HG02840 (cell line): ENCODE data around the gene EXT2.

Source experiments
- ATAC-seq: cut with Tn5 transposase; IDR thresholded peaks from one replicate; pipeline ENCODE4 v1.9.1; 2021; ENCODE audit warnings: mild to moderate bottlenecking, moderate library complexity, moderate number of reproducible peaks; ENCODE audit not compliant: unreplicated experiment, low FRiP score

EXT2 gene

DNA sequence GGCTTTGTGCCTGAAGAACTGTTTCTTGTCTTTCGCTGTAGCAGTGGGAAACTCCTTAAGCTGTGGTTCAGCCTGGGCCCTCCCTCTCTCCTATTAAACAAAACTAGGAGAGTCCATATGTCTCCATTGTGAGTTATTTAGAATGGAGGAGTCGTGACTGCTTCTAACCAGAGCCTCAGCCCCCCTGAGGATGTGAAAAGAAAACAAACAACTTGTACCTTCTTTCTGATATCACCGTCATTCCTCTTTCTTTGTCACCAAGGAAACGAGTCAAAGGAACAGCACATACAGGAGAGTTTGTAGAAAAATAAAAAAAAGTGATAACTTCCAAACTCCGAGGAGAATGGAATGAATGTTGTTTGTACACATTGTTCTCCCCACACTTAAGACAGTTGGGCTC lies 11.6 kb upstream of the EXT2 start:
- no peak for ATAC-seq

- ATAC-seq = no peak
Measured at GRCh38 chr11:44085330-44085729, 10.1 kb upstream of the EXT2 start.

- ATAC-seq = no peak
Measured at GRCh38 chr11:44088377-44088776, 7.1 kb upstream of the EXT2 start.

DNA sequence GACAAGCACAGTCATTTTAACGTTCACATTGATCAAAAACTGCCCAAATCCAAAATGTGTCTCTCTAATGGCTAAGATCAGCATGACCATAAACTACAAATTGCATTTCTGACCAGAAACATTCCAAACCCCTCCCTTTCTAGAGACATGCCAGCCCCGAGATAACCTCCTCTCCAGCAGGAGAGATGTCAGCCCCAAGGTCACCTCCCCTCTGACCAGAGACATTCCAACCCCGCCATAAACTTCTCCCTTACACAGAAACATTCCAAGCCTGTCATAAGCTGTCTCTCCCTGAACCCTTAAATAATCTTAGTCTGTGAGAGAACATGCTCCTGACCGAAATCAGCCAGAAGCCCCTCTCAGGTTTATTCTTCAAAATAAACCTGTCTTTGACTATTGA lies 6.6 kb upstream of the EXT2 start:
- ATAC-seq = no peak

GRCh38 chr11:44090539-44090938 lies 4.9 kb upstream of the EXT2 start:
- ATAC-seq = no peak

- ATAC-seq = no peak
Measured at GRCh38 chr11:44094260-44094868, 1.1 kb upstream of the EXT2 start.

DNA sequence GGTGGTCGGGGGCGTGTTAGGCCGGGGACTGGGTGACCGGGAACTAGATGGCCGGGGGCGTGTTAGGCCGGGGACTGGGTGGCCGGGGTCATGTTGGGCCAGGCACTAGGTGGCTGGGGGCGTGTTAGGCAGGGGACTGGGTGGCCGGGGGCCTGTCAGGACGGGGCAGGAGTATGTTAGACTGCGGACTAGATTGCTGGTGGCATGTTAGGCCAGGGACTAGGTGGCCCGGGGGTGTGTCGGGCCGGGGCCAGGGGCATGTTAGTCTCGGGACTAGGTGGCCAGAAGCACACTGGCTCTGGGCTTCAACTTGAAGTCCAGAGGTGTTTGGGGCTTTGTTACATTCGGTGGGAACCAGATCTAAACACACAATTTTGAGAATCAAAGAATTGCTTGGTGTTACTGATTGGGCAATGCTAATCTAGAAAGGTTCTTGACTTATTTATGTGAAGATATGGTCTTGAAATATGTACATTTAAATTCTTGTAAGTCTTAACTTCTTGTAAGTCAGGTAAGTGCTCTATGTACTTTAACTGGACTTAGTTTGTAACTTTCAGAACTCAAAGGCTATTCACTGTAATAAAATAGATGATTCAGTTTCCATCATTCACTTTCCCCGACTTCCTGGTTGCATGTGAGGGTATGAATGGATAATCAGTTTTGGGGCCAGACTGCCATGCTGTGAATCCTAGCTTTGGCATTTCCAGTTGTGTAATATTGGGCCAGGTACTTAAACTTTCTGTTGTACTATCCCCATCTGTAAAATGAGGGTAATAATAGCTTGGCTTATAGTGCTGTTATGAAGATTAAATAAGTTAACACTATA lies 1.1 kb downstream of the EXT2 start:
- ATAC-seq = no peak

- ATAC-seq = no peak
Measured at GRCh38 chr11:44097821-44098220, 2.3 kb downstream of the EXT2 start.

GRCh38 chr11:44101098-44101497 lies 5.6 kb downstream of the EXT2 start:
- no peak for ATAC-seq

DNA sequence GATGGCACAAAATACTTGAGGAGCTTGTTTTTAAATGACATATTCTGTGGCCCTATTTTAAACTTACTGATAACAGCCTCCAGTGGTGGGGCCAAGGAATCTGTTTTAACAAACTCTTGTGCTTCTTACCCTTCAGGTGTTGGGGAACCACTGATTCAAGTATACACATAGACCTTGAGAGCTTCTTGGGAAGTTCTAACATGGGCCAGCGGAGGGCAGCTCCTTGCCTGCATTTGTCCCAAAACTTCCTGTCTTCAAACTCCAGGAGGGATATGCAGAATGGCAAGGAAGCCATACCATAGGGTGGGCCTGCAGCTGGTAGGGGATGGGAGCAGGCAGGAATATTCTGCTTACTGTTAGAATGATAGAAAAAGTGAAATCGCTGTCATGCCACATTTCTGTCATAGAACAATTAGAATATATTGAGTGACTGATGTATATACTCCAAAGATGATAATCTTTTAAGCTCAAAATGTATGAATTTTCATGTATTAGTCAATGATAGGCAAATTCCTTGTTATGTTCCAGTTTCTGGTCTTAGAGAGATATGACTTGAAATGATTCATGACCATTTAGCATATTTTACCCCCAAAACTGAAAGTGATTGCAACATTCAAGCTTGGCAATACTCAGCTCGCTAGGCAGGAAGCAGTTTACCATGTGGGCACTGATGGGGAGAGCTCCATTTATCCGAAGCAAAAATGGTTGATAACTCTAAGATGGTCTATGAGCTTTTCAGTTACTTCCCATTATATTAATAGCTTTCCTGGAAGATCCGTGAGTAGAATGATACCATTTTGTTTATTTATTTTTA lies 9.2 kb downstream of the EXT2 start:
- no peak for ATAC-seq

- no peak for ATAC-seq
Measured at GRCh38 chr11:44108260-44108659, 12.8 kb downstream of the EXT2 start.

- ATAC-seq = peak; percentile 73
Measured at GRCh38 chr11:44110231-44110679, 14.8 kb downstream of the EXT2 start.

DNA sequence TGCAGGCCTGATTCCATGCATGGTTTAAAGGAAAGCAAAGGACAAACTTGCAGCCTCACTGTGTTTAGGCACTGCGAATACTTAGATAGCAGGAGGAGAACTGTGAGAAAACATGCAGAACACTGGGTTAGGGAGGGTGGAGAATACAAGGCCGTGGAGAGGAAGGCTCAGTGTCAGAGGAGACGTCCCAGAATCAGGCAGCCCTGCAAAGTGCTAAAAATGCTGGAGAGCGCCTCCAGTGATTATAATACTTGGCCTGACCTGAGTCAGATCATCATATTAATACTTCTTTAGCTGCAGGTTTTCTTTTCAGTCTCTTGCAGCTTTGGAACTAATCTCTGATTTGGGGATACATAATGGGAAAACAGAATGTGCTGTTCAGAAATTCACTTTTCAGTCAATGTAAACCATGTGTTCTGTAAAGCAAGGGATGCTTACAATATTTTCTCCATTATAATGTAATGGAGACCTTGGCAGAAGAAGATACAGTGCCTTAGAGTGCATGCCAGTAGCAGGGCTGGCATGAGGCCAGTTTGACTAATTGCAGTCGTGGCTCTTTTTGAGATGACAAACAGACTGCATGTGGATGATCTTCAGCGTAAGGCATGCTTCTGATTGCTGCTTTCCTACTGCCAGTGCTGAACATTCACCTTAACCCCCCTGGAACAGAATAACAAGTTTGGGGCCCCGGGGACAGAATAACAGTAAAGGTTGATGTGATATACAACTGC lies 16.8 kb downstream of the EXT2 start:
- ATAC-seq = no peak

- no peak for ATAC-seq
Measured at GRCh38 chr11:44113018-44113417, 17.5 kb downstream of the EXT2 start.

DNA sequence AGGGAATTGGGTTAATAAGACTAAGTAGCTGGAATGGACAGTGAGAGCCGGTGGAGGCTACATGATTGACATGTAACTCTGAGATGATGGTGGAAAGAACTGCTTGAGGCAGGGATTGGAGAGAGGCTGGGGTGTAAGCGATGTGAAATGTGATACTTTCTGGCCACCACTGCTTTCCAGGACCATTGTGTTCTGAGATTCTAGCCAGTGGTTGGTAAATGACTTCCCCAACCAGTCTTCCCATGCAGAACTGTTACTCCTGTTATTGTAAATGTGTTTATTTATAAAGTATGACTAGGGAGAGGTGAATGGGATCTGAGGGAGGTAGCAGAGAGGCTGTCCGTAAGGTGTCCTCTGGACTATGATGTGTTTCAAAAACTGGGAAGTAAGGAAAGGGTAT lies 18.1 kb downstream of the EXT2 start:
- no peak for ATAC-seq

GRCh38 chr11:44116234-44116830 lies 20.9 kb downstream of the EXT2 start:
- no peak for ATAC-seq

- no peak for ATAC-seq
Measured at GRCh38 chr11:44120169-44120568, 24.7 kb downstream of the EXT2 start.

DNA sequence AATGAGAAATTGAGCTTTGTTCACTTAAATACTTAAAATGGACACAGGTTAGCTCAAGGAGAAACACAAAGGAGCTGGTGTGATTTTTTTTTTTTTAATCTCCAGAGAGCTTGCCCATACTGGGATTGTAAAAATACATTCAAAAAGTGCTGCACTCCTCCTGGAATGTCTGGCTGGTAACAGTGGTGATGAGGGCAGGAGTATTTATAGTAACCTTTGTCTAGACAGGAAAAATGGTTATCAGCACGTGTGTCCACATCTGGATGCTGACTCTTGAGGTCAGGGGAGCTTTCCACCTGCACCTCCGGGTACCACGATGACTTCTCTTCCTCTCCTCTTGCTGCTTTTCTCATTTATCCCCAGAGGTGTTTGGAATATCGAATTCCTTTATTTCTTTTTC lies 30.1 kb downstream of the EXT2 start:
- no peak for ATAC-seq

GRCh38 chr11:44126304-44126703 lies 30.8 kb downstream of the EXT2 start:
- ATAC-seq = no peak

- ATAC-seq = no peak
Measured at GRCh38 chr11:44127130-44127529, 31.7 kb downstream of the EXT2 start.
